Lower lobe of right lung (tissue), 2 donors: ENCODE data around the gene HOXC11. TPM values are rescaled to one million over a fixed set of nuclear protein-coding genes. Genes with fewer than 3 reads are reported as not detected.
A peak's percentile ranks its signal among the peaks of the same experiment; 100 is the strongest.

ENCODE experiments used
- ATAC-seq, 2 donors: fragments of 200-7000 bp; cut with Tn5 transposase; one replicate each; pipeline ENCODE4 v1.9.1; 2020 to 2022; ENCODE audit warnings: mild to moderate bottlenecking in 2 of 2, moderate library complexity in 2 of 2
- DNase-seq: peaks from one replicate; pipeline ENCODE4 v3.0.0-alpha.2; 2020
- H3K27ac ChIP-seq: fragments of 200-600 bp; one replicate; pipeline ENCODE4 v1.8.0; 2022
- H3K27me3 ChIP-seq: fragments of 200-600 bp; one replicate; pipeline ENCODE4 v1.8.0; 2022; ENCODE audit warnings: low read depth
- H3K36me3 ChIP-seq: fragments of 200-600 bp; one replicate; pipeline ENCODE4 v1.8.0; 2022; ENCODE audit warnings: mild to moderate bottlenecking
- H3K4me1 ChIP-seq: fragments of 200-600 bp; one replicate; pipeline ENCODE4 v1.8.0; 2022
- H3K4me3 ChIP-seq: fragments of 200-600 bp; one replicate; pipeline ENCODE4 v1.8.0; 2022; ENCODE audit warnings: mild to moderate bottlenecking
- H3K9me3 ChIP-seq: fragments of 200-600 bp; one replicate; pipeline ENCODE4 v1.8.0; 2022
- intact Hi-C: fragments of 100-400 bp; cut with DNase I; formaldehyde crosslinking; loops from one replicate; pipeline ENCODE4 v1.11.0; 2022
- total RNA-seq: library from RNA; stranded (reverse); fragmentation: NEBNext Ultra II Directional; extraction: Animal tissue kit (Norgen Biotek cat#: 25700); gene quantifications from one replicate; pipeline ENCODE4 v1.2.1, GENCODE V29; 2021
- TF ChIP-seq, protein P1 (sequence below): fragments of 200-600 bp; IDR thresholded peaks from one replicate; pipeline ENCODE4 v1.8.0; 2022; ENCODE audit warnings: antibody characterized with exemption, mild to moderate bottlenecking
- donor health status: DM: no; HTN: yes; CAD: no; lungs with severe emphysema.

The HOXC11 gene
- total RNA-seq, 1 donor from 2014 or later = not detected

DNA sequence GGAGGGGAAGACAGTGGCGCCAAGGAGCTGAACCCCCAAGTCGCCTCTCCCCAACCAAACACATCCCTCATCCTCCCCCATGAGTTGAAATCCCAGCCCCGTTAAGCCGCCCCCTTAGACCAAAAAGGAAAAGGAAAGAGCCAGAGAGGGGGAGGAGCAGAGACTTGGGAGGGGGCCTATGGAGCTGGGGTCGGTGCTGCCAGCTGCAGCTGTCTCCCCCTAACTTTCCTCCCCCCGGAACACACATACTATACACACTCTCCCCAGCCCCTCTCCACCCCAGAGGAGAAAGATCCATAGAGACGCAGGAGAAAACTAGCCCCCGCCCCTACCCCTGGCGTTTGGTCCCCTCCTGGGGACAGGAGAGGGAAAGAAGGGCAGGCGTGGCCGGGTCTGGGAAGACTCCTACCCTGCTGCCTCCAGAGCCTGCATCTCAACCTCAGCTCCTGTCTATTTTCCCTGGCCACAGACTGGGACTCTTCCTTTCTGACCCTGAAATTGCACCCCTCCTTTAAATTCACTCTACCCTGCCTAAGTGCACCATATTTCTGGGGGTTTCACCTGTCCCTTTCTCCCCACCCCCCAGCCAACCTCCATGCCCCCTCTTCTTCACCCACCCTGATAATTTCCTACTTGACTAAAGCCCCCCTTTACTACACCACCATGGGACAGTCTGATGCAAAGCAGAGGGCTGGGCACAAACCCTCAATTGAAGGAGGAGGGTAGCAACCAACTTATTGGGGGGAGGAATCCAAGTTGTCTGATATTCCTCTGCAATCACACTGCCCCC, 25.4 kb downstream of the HOXC11 start:
- H3K27ac ChIP-seq = no peak overlapping the region
- H3K4me1 ChIP-seq = peaks cover 42% of the 10 kb centered on the region

DNA sequence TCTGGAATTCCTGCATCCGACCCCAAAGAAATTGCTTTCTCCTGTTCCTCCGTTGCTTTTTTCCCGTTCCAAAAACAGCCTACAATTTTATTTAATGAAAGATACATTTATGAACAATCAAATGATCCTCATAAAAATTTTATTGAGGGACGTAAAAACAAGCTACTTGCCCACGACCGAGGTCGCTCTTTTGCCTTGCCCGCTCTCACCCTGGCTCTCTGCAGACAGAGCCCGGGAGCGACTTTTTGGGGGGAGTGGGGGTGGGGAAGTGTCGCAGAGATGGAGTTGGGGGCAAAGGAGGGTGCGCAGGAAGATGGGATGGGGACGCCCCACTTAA, 25.9 kb downstream of the HOXC11 start:
- Histone ChIP-seq H3K27me3 (peaks cover 100% of the 10 kb centered on the region), H3K36me3 (no peaks in the 10 kb centered on the region), H3K27ac (no peak overlapping the region), H3K4me3 (no peak overlapping the region), H3K4me1 (peaks cover 42% of the 10 kb centered on the region), H3K9me3 (no peaks in the 10 kb centered on the region)
- TF ChIP-seq, protein P1, sequence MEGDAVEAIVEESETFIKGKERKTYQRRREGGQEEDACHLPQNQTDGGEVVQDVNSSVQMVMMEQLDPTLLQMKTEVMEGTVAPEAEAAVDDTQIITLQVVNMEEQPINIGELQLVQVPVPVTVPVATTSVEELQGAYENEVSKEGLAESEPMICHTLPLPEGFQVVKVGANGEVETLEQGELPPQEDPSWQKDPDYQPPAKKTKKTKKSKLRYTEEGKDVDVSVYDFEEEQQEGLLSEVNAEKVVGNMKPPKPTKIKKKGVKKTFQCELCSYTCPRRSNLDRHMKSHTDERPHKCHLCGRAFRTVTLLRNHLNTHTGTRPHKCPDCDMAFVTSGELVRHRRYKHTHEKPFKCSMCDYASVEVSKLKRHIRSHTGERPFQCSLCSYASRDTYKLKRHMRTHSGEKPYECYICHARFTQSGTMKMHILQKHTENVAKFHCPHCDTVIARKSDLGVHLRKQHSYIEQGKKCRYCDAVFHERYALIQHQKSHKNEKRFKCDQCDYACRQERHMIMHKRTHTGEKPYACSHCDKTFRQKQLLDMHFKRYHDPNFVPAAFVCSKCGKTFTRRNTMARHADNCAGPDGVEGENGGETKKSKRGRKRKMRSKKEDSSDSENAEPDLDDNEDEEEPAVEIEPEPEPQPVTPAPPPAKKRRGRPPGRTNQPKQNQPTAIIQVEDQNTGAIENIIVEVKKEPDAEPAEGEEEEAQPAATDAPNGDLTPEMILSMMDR = no peak
- ATAC-seq = no peak
- no peak for DNase-seq
- intact Hi-C loops = no loop called here

More for the DNA sequence above, 25.4 kb downstream of the HOXC11 start:
- no peaks in the 10 kb centered on the region for H3K9me3 ChIP-seq
- no peak overlapping the region for H3K4me3 ChIP-seq
- ATAC-seq = no peak
- TF ChIP-seq, protein P1 = no peak
- H3K36me3 ChIP-seq = no peaks in the 10 kb centered on the region
- no peak for DNase-seq
- H3K27me3 ChIP-seq = peaks cover 100% of the 10 kb centered on the region
- intact Hi-C loops = no loop called here

DNA sequence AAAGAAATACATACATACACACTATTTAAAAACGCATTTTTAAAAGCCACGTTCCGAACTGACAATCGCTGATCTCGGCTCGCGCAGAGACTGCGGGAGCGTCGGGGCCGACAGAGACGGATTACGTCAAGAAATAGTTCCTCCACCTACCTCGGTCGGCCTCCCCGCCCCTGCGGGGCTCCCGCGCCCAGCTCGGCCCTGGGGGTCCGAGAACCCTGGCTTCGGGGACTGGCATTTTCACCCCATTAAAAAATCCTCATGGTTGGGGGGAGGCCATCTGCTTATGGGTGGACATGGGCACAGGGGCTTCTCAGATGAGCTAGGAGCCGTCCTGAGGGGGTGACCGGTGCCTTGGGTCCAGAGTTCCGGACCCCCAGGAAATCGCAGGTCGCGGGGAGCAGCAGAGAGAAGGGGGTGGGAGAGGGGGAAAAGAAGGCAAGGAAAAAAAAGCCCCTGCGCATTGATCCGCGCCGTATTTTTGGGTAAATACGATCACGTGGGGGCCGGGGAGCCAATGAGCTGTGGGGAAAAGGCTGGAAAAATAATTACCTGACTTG, 26.7 kb downstream of the HOXC11 start:
- TF ChIP-seq, protein P1 = no peak
- H3K9me3 ChIP-seq = no peaks in the 10 kb centered on the region
- peaks cover 100% of the 10 kb centered on the region for H3K27me3 ChIP-seq
- H3K36me3 ChIP-seq = no peaks in the 10 kb centered on the region
- H3K4me1 ChIP-seq = peaks cover 34% of the 10 kb centered on the region
- intact Hi-C loops = loop anchor here (5.0 kb wide), 1 partner anchor 208 kb away; no protein-coding TSS in a partner anchor
- peak overlapping the region; percentile 41 for H3K4me3 ChIP-seq
- H3K27ac ChIP-seq = no peak overlapping the region
- ATAC-seq (no peak), DNase-seq (no peak)

DNA sequence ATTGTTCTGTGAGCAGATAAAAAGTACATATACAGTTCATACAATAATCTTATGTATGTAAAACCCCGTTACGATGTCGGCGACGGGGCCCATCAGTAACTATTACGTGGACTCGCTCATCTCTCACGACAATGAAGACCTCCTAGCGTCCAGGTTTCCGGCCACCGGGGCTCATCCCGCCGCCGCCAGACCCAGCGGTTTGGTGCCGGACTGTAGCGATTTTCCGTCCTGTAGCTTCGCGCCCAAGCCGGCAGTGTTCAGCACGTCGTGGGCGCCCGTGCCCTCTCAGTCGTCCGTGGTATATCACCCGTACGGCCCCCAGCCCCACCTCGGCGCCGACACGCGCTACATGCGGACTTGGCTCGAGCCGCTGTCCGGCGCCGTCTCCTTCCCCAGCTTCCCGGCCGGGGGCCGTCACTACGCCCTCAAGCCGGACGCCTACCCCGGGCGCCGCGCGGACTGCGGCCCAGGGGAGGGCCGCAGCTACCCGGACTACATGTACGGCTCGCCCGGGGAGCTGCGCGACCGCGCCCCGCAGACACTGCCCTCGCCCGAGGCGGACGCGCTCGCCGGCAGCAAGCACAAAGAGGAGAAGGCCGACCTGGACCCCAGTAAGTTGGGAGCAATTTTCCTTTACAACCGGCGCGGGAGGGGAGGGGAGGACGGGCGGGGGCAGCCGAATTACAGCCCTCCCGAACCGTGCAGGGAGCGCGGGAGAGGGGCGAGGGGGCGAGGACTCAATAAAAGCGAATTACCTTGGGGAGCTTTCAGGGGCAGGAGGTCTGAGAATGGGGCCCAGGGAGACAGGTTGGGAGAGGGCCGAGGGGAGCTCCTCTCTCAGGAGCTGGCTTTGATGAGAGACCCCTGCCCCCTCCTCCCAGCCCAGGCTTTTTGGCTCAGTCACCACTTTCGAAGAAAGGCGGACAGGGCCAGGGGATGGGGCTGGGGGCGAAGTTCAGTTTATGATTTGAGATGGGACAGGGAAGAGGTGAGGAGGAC, 27.5 kb downstream of the HOXC11 start, which contains the start of gene HOXC9:
Gene HOXC9, plus strand, starts transcription at position 46 of the 999 bp plus-strand sequence. Its CDS starts 28 bp downstream, at position 74.
- TF ChIP-seq, protein P1 = no peak
- intact Hi-C loops = loop anchor here (5.0 kb wide), 1 partner anchor 207 kb away; no protein-coding TSS in a partner anchor
- peaks cover 100% of the 10 kb centered on the region for H3K27me3 ChIP-seq

More for the DNA sequence above, 27.5 kb downstream of the HOXC11 start, which contains the start of gene HOXC9:
- ATAC-seq = peak in 1 of 2 donors; percentile 18
- H3K27ac ChIP-seq = no peak within 1 kb of the TSS
- DNase-seq = no peak
- peak within 1 kb of the TSS; percentile 41 for H3K4me3 ChIP-seq
- peaks cover 29% of the 10 kb centered on the region for H3K4me1 ChIP-seq
- H3K9me3 ChIP-seq = no peaks in the 10 kb centered on the region
- no peaks in the 10 kb centered on the region for H3K36me3 ChIP-seq
